Neuron (in vitro differentiated cells): ENCODE results near the gene TCTN3.
A peak's percentile ranks its signal among the peaks of the same experiment; 100 is the strongest.

Experiments
- H2AFZ ChIP-seq: one replicate; pipeline ENCODE4 v1.6.1; 2013; ENCODE audit warnings: low read depth, mild to moderate bottlenecking, inconsistent platforms, low read length, moderate library complexity
- H3K27me3 ChIP-seq: one replicate; pipeline ENCODE4 v1.6.1; 2013; ENCODE audit warnings: low read length; ENCODE audit not compliant: insufficient read depth
- H3K36me3 ChIP-seq: one replicate; pipeline ENCODE4 v1.6.1; 2013; ENCODE audit warnings: low read length; ENCODE audit not compliant: insufficient read depth
- H3K4me1 ChIP-seq: one replicate; pipeline ENCODE4 v1.6.1; 2013; ENCODE audit warnings: low read length; ENCODE audit not compliant: insufficient read depth
- H3K4me3 ChIP-seq: 2 replicates; pipeline ENCODE4 v1.5.1; 2013; ENCODE audit warnings: mild to moderate bottlenecking, low read length, moderate library complexity
- H3K9me3 ChIP-seq: one replicate; pipeline ENCODE4 v1.6.1; 2013; ENCODE audit warnings: low read length

TCTN3 gene

DNA sequence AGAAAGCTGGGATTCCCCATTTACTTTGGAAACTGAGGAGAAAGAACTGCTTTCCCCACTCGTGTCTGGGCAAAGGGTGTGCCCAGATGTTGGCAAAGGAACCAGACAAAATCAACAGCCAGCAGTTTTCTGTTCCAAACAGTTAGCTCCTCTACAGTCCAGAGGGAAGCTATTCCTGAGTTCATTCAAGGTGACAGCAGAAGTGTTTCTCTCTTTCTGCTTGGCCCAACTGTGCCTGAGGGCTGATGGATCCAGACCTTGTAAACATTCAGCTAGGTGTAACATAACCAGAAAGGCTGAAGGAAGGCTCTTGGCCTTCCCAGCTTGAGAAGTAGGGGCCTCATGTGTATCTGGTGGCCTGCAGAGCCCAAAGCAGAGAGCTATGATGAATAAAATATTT, 30.2 kb downstream of the TCTN3 start:
- Histone ChIP-seq H3K27me3 (no peaks in the 10 kb centered on the region), H3K4me1 (no peaks in the 10 kb centered on the region), H3K4me3 (no peak overlapping the region), H3K9me3 (no peaks in the 10 kb centered on the region), H2AFZ (no peak overlapping the region), H3K36me3 (peaks cover 23% of the 10 kb centered on the region)

DNA sequence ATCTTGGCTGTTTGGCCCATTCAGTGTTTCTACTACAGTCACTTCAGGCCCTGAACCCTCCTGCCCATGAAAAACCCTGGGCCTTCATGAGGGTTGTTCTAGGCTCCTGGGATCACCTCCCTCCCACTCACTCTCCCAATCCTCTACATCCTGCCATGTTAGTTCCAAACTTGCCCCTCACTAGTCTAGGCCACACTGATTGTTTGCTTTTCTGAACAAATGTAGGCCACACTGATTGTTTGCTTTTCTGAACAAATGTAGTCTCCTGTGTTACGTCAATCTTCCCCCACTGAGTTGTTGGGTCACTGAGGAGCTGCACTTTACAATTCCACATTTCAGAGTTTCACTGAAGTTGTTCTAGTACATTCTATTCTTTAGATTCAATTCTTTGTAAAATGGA, 31.9 kb downstream of the TCTN3 start:
- Histone ChIP-seq H3K9me3 (no peaks in the 10 kb centered on the region), H3K4me1 (no peaks in the 10 kb centered on the region), H3K36me3 (peaks cover 14% of the 10 kb centered on the region), H3K4me3 (no peak overlapping the region), H2AFZ (no peak overlapping the region), H3K27me3 (no peaks in the 10 kb centered on the region)

DNA sequence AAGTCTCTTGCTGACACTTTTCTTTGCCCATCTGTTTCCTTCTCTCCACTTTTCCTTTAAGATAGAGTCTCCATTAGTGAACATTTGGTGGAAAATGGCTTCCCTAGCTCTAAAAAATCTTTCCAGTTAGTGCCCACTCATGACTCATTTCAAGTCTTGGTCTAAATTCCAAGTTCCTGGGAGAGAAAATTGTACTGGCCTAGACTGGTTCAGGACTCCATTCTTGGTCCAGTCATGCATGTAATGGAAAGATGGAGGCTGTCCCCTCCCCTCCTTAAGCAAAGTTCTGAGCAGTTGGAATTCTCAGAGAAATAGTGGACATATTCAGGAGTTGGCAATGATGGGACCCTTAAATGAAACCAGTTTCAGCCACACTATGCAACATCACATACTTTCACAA, 33.4 kb downstream of the TCTN3 start:
- H3K4me1 ChIP-seq = peaks cover 3% of the 10 kb centered on the region
- H3K27me3 ChIP-seq = no peaks in the 10 kb centered on the region
- no peaks in the 10 kb centered on the region for H3K9me3 ChIP-seq
- peaks cover 14% of the 10 kb centered on the region for H3K36me3 ChIP-seq
- H2AFZ ChIP-seq = no peak overlapping the region
- no peak overlapping the region for H3K4me3 ChIP-seq

DNA sequence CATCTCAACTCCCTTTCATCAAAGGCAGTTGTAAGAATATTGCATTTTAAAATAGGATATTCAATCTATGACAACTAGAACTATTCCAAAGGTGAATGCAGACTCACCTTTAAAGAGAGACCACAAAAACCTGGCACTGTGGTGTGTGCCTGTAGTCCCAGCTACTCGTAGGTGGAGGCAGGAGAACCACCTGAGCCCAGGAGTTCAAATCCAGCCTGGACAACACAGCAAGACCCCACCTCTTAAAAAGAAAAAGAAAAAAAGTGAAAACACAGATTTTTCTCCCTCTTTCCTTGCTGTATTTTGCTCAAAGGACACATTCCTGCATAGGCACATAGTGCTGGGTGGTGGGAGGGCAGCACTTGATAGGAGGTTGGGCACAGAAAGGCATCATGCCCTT, 36.5 kb downstream of the TCTN3 start:
- peaks cover 2% of the 10 kb centered on the region for H3K9me3 ChIP-seq
- no peaks in the 10 kb centered on the region for H3K27me3 ChIP-seq
- H3K4me3 ChIP-seq = peak overlapping the region; percentile 83
- H3K4me1 ChIP-seq = peaks cover 8% of the 10 kb centered on the region
- H3K36me3 ChIP-seq = peaks cover 9% of the 10 kb centered on the region
- peak overlapping the region; percentile 76 for H2AFZ ChIP-seq

DNA sequence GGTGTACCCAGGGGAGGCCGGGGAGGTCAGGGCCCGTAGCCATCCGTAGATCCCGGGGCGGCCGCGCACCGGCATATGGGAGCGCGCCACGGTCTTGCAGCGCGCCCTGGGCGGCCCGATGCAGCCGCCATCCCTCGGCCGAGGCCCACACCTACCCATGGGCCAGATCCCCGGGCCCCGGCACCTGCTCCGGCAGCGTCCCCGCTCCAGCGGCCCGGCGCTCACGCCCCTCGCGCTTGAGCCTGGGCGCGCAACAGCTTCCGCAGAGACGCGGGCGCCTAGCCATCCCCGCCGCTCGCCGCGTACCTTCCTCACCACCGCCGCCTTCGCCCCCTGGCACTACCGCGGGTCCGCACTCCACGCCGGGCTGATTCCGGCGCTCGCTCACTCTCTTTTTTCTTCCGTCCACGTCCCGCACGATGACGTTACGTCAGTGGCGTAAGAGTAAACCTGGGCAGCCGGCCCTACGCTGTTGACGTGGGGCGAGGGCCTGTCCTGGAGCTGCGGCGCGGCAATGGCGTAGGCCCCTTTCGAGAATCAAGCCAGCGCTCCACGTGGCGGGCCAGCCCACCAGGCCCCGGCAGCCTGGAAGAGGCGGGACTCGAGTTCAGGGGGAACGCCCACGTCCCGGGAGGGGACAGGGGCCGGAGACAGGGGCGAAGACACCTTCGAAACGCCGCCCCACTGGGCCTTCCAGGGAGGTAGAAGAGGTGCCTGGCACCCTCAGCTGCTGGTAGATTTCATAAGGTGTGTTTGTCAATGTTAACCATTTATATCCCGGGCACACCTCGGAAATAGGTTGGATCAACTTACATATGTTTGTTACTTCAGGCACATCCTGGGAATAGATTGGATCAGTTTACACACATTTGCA, 37.2 kb downstream of the TCTN3 start, which contains the start of gene ALDH18A1:
Gene ALDH18A1, minus strand, starts transcription at position 421 of the 874 bp plus-strand sequence. CDS start 3,334 bp downstream, outside the sequence.
- Histone ChIP-seq H3K4me1 (peaks cover 8% of the 10 kb centered on the region), H3K36me3 (peaks cover 17% of the 10 kb centered on the region), H3K9me3 (peaks cover 5% of the 10 kb centered on the region), H3K27me3 (no peaks in the 10 kb centered on the region), H2AFZ (peak within 1 kb of the TSS; percentile 76), H3K4me3 (peak within 1 kb of the TSS; percentile 83)

DNA sequence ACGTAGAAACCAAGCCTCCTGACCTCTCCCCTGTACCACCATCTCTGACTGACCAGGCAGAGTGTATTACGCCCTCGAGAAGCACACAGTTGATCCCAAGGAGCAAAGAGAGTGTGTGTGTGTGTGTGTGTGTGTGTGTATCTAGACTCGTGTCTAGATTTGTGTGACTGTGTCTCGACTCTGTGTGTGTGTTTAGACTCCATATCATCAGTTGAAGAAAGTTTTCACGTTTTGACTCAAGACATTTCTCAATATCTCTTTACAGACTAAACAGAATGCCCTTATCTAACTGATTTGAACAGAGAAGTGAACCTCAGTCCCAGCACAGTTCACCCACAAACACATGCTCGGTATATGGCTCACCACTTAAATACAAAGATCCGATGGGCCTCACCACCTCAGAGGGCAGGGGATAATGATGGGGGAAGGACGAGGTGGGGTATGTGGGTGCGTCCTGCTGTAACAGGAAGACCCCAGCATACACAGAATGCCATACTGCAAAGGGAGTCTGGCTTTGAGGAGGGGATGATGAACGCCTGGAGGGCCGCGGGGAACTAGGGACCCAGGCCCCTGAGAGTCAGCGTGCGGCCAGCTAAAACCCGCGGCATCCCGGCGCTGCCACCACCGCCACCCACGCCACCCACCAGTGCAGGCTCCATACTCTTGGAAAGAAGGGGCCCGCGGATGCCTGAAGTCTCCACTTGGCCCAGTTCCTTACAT, 38.0 kb downstream of the TCTN3 start:
- peaks cover 10% of the 10 kb centered on the region for H3K9me3 ChIP-seq

DNA sequence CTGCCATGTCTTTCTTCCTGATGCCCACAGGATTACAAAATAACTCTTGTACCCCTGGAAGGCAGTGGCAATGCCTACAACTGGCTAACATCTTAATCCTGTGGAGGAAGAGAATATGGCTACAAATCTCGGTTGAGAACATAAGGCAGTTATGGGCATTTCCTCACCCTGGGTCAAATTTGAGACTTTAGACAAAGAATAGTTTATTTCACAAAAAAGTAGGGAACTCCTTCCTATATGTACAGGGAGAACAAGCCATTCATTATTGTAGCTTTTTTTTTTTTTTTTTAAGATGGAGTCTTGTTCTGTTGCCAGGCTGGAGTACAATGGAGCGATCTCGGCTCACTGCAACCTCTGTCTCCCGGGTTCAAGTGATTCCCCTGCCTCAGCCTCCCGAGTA, 39.8 kb downstream of the TCTN3 start:
- peaks cover 29% of the 10 kb centered on the region for H3K36me3 ChIP-seq
- no peak overlapping the region for H2AFZ ChIP-seq
- peaks cover 10% of the 10 kb centered on the region for H3K9me3 ChIP-seq
- no peaks in the 10 kb centered on the region for H3K27me3 ChIP-seq
- no peak overlapping the region for H3K4me3 ChIP-seq
- peaks cover 8% of the 10 kb centered on the region for H3K4me1 ChIP-seq

More for the DNA sequence above, 38.0 kb downstream of the TCTN3 start:
- Histone ChIP-seq H3K27me3 (no peaks in the 10 kb centered on the region), H3K4me1 (peaks cover 8% of the 10 kb centered on the region), H3K36me3 (peaks cover 22% of the 10 kb centered on the region), H3K4me3 (peak overlapping the region; percentile 83), H2AFZ (peak overlapping the region; percentile 76)

DNA sequence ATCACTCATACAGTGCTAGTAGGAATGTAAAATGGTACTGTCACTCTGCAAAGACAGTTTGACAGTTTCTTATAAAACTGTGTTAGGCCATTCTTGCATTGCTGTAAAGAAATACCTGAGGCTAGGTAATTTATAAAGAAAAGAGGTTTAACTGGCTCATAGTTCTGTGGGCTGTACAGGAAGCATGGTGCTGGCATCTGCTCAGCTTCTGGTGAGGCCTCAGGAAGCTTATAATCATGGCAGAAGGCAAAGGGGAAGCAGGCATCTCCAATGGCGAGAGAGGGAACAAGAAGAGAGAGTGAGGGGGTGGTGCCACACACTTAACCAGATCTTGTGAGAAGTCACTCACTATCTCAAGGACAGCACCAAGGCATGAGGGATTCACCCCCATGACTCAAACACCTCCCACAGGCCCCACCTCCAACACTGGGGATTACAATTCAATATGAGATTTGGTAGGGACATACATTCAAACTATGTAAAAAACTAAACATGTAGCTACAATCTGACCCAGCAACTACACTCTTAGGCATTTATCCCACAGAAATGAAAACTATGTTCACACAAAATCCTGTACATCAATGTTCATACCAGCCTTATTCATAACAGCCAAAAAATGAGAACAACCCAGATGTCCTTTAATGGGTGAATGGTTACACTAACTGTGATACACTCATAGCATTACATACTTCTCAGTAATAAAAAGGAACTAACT, 42.2 kb downstream of the TCTN3 start:
- Histone ChIP-seq H3K27me3 (no peaks in the 10 kb centered on the region), H3K4me1 (peaks cover 8% of the 10 kb centered on the region), H3K36me3 (peaks cover 49% of the 10 kb centered on the region), H3K9me3 (peaks cover 10% of the 10 kb centered on the region), H2AFZ (no peak overlapping the region), H3K4me3 (no peak overlapping the region)

DNA sequence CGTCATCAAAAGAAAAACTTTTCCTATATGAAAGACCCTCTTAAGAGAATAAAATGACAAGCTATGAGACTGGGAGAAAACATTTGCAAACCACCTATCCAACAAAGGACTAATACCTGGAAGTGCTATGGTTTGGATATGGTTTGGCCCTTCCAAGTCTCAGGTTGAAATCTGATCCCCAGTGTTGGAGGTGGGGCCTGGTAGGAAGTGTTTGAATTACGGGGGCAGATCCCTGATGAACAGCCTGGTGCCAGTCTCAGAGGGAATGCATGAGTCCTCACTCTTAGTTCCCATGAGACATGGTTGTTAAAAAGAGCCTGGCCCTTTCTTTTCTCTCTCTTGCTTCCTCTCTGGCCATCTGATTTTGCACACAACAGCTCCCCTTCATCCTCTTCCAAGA, 43.5 kb downstream of the TCTN3 start:
- peaks cover 5% of the 10 kb centered on the region for H3K4me1 ChIP-seq
- H3K9me3 ChIP-seq = peaks cover 10% of the 10 kb centered on the region
- H2AFZ ChIP-seq = no peak overlapping the region
- H3K36me3 ChIP-seq = peaks cover 52% of the 10 kb centered on the region
- no peaks in the 10 kb centered on the region for H3K27me3 ChIP-seq
- no peak overlapping the region for H3K4me3 ChIP-seq

DNA sequence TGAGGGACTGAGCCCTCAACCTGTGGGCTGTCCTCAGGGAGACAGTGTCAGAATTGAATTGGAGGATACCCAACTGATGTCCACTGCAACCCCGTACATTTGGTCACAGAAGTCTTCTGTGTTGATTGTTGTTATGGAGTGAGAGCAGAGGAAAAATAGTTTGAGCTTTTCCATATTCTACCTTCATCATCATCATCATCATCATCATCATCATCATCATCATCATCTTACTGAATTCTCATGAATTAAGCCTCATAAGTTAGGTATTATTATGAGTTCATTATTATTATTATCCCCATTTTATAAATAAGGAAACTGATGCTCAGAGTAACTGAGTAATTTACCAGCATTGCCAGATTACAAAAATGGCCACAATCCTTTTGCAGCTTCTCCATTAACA, 45.6 kb downstream of the TCTN3 start:
- peaks cover 10% of the 10 kb centered on the region for H3K9me3 ChIP-seq
- H3K4me3 ChIP-seq = no peak overlapping the region
- no peak overlapping the region for H2AFZ ChIP-seq
- H3K4me1 ChIP-seq = no peaks in the 10 kb centered on the region
- peaks cover 52% of the 10 kb centered on the region for H3K36me3 ChIP-seq
- H3K27me3 ChIP-seq = no peaks in the 10 kb centered on the region

DNA sequence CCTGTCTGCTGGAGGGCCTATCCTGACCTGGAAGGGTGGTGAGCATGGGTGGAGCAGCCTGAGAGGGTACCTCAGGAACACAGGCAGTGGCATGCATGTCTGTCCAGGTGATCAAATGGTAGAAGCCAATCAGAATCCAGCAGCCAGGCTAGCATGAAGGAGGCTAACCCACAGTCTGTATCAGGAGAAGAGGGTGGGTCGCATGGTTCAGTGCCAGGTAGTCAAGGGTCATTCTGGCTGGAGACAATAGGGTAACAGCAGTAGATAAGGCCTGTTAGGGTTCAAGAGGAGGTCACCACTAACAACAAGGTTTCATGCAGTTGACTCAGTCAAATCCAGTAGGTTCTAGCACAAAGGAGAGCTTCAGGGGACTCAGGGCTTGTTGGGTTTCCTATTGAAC, 47.6 kb downstream of the TCTN3 start:
- Histone ChIP-seq H3K9me3 (peaks cover 2% of the 10 kb centered on the region), H3K4me3 (no peak overlapping the region), H3K27me3 (no peaks in the 10 kb centered on the region), H3K4me1 (no peaks in the 10 kb centered on the region), H2AFZ (no peak overlapping the region), H3K36me3 (peaks cover 49% of the 10 kb centered on the region)

DNA sequence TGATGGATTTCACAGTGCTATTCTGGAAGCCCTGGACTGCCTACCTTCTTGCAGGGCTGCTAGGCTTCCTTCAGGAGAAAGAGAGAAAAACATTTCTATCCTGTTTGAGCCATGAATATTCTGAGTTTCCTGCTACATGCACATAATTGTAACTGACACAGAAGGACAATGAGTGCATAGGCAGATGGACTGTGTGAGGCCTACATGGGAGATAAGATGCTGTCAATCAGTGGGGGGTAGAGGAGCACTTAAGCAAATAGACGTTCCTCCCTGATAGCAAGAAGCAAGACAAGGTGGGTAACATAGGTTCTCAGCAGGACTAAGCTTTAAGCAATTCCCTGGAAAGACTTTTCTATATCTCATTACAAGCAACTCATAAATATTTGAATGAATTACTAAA, 48.8 kb downstream of the TCTN3 start:
- H3K27me3 ChIP-seq = no peaks in the 10 kb centered on the region
- H3K36me3 ChIP-seq = peaks cover 54% of the 10 kb centered on the region
- no peak overlapping the region for H3K4me3 ChIP-seq
- H2AFZ ChIP-seq = no peak overlapping the region
- H3K9me3 ChIP-seq = no peaks in the 10 kb centered on the region
- H3K4me1 ChIP-seq = no peaks in the 10 kb centered on the region

DNA sequence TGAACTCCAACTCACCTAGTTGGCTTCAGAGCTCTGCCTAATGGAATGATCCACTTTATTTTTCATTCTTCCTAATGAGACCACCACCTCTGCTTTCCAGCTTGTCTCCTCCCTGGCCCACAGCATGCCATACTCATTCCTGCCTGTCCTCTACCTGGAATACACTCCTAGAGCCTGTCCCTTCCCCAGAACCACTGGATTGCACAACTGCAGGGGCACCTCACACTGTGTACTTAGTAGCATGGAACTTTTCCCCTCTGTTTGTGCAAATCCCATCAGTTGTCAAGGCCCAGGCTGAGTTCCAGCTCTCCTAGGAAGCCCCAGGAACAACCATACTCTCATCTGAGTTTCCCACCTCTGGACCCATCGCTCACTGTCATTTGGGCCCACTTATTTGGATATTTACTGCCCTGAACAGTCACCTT, 52.8 kb downstream of the TCTN3 start:
- H2AFZ ChIP-seq = no peak overlapping the region
- no peaks in the 10 kb centered on the region for H3K4me1 ChIP-seq
- H3K9me3 ChIP-seq = no peaks in the 10 kb centered on the region
- peaks cover 61% of the 10 kb centered on the region for H3K36me3 ChIP-seq
- H3K27me3 ChIP-seq = no peaks in the 10 kb centered on the region
- H3K4me3 ChIP-seq = no peak overlapping the region
